HG03039 (cell line): Measurements from ENCODE around the gene GCFC2.

Source experiments
- ATAC-seq: cut with Tn5 transposase; IDR thresholded peaks from one replicate; pipeline ENCODE4 v1.9.1; 2021; ENCODE audit warnings: mild to moderate bottlenecking, moderate library complexity; ENCODE audit not compliant: unreplicated experiment

The GCFC2 gene

DNA sequence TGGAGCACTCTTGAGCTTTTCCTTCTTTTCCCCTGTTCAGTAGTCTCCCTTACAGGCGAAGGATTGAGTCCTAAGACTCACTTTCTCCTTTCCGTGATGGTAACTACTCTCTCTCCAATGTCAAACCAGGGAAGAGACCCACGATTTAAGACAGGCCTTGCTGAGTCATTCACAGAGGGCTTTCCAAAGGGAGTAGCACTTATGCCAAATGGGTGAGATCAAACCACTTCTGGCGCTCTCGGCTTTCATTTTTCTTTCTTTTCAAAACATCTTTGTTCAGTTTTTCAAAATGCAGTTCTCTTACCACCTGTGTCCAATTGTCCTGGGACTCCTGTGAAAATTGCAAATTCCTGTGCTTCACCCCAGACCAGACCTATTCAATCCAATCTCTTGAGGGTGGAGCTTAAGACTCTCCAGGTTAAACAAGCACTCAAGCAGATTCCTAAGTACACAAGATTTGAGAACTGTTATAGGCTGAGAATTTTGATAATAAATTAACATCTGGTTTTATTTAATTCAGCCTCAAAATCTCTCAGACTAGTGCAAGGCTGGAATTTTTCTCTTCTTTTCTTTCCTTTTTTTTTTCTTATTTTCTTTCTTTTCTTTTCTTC, 78.5 kb downstream of the GCFC2 start:
- no peak for ATAC-seq

DNA sequence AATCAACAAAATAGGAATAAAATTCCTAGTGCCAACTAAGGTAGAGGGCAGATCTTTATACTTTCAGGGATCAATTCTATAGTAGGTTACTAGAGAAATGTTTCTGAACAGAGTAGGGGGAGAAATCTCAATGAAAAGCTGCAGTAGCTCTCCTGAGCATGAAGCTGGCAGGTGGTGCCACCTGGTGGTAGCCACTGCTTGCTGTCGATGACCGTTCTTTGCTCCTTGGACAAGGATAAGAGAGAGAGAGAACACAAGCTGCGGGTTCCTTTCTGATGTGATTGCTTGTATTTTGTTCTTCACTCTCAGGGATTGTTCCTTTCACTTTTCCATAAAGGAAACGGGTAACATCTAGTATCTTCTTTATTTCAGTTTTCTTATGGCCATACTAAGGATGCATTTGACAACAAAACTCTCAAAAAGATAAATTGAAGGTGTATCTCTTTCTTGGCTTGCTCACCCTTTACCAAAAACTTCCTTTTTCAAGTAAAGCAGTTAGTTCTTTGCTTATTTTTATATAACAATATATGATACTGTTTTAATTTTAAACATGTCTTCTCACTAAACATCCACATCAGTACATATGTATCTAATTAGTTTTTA, 82.7 kb downstream of the GCFC2 start:
- no peak for ATAC-seq

DNA sequence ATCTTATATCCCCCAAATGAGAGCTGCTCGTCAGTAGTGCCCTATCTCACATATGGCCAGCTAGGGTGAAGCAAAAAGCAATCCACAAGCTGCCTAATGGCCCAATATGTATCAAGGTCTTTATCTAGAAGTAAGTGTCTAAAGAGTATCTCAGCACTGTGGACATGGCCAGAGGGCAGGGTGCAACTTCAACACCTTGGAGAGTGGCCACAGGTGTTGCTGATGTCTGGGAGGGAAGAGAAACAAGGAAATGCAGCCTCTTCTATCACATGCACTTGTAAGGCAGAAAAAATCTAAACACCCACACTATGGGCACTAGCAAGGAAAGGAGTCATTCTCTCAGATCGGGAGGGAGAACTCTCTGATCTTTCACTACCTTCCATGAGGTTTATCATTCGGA, 87.8 kb downstream of the GCFC2 start:
- no peak for ATAC-seq

DNA sequence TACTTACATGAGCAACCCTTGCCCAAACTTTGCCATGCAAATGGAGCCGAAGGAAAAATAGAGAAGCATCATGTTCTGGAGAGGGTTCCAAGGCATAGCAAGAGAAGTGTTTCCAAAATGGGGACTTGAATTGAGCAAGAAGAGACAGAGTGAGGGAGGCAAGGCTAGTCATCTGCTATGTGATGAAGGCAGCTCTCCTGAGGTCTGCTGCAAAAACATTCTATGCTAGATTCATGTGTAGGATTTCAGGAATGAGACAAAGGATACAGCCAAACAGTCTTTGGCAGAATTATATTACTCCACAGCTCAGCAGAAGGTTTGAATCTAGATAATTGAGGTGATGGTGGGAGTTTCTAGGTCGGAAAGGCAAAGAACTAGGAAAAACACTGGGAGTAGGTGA, 88.2 kb downstream of the GCFC2 start:
- ATAC-seq = no peak

DNA sequence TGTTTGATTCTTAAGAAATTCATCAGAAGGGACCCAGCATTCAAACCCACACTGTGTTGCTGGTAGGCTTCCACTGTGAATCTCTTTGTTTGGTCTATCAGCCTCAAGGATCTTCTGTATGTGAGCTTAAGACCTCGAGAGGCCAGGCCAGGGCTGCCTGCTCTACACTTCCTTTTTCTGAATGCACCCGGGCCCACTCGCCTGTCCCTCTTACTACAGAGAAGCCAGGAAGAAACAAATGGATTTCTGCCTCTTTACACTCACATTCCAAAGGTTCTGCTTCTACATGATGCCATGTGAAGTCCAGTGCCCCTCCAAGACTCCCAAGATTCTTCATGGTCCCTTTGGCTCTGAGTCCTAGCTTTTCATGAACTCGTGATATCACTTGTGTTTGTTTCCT, 89.5 kb downstream of the GCFC2 start:
- ATAC-seq = no peak

DNA sequence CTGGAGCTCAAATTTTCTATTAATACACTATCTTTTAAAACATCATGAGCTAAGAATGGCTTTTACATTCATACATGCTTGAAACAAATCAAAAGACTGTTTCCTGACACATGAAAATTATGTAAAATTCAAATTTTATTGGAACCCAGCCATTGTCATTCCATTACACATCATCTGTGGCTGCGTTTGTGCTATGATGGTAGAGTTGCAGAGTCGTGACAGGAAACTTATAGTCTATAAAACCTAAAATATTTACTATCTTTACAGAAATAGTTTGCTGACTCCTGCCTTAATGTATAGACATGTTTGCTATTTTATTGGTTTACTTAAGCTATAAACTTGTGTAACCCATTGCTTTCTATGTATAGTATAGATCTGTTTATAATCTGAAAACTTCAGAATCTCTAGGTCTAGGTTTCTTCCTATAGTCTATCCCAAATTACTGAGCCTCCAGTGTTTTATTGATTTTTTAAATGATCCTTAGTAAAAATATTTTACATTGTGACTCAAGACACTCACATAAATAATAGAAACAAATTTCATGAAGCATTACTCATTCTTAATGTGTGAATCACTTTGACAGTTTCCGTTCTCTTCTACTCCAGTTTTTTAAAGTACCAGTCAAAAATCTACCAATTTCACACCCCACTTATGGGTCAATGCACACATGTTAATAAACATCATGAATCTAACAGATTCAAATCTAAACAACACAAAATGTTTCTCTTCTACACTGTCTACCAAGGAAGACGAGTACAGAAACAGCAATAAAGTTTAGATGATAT, 90.6 kb downstream of the GCFC2 start:
- no peak for ATAC-seq

DNA sequence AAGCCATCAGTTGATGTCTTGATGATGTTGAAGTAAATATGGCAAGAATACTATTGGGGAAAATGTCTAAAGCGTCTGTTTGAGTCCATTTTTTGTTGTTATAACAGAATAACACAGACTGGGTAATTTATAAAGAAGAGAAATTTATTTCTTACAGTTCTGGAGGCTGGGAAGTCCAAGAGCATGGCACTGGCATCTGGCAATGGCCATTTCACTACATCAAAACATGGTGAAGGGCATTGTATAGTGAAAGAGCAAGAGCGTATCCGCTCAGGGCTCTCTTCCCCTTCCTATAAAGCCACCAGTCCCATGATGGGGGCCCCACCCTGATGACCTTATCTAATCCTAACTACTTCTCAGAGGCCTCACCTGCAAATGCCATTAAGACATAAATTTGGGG, 93.8 kb downstream of the GCFC2 start:
- ATAC-seq = no peak

DNA sequence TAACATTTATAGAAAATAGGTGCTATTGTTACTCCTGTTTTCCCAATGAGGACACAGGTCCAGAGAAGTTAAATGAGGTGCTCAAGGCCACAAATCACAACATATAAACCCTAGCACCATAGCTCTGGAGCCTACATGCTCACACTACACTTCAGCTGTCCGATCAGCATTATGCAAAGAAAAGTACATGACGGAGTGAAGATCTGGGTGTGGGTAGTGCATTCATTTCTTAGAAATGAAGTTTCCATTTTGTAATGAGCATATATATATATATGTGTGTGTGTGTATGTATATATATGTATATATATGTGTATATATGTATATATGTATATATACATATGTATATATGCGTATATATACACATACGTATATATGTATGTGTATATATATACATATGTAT, 94.3 kb downstream of the GCFC2 start:
- no peak for ATAC-seq

DNA sequence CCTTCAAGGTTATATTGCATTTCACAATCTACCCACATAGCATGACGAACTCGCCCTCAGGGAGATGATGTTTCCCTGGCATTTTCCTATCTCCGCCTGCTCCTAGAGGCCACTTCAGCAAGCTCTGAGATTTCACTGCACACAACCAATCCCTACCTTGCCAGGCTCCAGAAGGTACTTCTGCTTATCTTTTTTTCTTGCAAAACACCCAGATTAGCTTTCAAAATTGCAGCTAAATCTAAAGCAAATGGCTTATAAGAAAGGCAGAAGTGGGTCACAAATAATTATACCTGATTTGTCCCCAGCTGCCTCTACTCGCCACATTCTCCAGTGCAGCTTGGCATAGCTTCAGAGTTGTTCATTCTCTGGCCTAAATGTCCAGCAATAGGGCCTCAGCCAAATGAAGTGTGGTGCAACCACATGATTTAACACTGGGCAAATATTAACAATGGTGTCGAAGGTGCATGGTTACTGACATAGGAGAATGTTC, 96.5 kb downstream of the GCFC2 start:
- ATAC-seq = no peak

DNA sequence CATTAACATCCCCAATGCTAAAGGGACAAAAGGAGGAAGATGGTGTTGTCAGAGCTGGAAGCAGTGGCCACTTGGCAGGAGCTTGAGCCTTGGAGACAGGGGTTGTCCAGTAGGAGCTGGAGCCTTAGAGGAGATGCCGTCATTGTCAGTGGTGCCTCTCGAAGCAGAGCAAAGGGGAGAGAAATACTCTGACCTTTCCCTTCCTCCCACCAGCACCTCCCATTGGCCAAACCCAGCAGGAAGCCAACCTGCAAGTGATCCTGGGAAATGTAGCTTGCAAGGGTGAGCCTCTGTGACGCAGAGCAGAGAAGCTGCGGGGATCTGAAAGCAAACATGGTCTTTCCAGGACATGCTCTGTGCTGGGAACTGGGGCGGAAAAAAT, 97.9 kb downstream of the GCFC2 start:
- no peak for ATAC-seq
